Measurements from ENCODE around the gene PRICKLE1. TPM values are rescaled to one million over a fixed set of nuclear protein-coding genes. Genes with fewer than 3 reads are reported as not detected.

PRICKLE1 gene
- total RNA-seq = not detected

- ChIA-PET CTCF (no interaction called here), POLR2A (no interaction called here)
- H3K9me3 Mint-ChIP-seq = no peaks in the 10 kb centered on the region
- H3K4me1 Mint-ChIP-seq (ENCODE audit: low read depth) = peaks cover 13% of the 10 kb centered on the region
- ATAC-seq (peak; percentile 82), DNase-seq (peak; percentile 19)
- H3K27ac Mint-ChIP-seq = no peak within 1 kb of the TSS
- peak within 1 kb of the TSS; percentile 60 for H3K4me3 Mint-ChIP-seq
- H3K27me3 Mint-ChIP-seq = peaks cover 54% of the 10 kb centered on the region
- intact Hi-C loops (cut with micrococcal nuclease) = no loop called here
- H3K36me3 Mint-ChIP-seq (ENCODE audit: low read depth) = no peaks in the 10 kb centered on the region
- TF ChIP-seq, protein P1, sequence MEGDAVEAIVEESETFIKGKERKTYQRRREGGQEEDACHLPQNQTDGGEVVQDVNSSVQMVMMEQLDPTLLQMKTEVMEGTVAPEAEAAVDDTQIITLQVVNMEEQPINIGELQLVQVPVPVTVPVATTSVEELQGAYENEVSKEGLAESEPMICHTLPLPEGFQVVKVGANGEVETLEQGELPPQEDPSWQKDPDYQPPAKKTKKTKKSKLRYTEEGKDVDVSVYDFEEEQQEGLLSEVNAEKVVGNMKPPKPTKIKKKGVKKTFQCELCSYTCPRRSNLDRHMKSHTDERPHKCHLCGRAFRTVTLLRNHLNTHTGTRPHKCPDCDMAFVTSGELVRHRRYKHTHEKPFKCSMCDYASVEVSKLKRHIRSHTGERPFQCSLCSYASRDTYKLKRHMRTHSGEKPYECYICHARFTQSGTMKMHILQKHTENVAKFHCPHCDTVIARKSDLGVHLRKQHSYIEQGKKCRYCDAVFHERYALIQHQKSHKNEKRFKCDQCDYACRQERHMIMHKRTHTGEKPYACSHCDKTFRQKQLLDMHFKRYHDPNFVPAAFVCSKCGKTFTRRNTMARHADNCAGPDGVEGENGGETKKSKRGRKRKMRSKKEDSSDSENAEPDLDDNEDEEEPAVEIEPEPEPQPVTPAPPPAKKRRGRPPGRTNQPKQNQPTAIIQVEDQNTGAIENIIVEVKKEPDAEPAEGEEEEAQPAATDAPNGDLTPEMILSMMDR (IDR thresholded peaks at IDR 0.05) = no peak
Observed at GRCh38 chr12:42589465-42590329, at the start of gene PRICKLE1. TSS of gene PRICKLE1 (minus strand) at chr12:42589746. CDS start at chr12:42472516, 117,230 bp downstream.

- POLR2A ChIA-PET = no interaction called here
- ATAC-seq = no peak
- no peaks in the 10 kb centered on the region for H3K9me3 Mint-ChIP-seq
Observed at GRCh38 chr12:42638697-42639096, 49.2 kb upstream of the PRICKLE1 start.

DNA sequence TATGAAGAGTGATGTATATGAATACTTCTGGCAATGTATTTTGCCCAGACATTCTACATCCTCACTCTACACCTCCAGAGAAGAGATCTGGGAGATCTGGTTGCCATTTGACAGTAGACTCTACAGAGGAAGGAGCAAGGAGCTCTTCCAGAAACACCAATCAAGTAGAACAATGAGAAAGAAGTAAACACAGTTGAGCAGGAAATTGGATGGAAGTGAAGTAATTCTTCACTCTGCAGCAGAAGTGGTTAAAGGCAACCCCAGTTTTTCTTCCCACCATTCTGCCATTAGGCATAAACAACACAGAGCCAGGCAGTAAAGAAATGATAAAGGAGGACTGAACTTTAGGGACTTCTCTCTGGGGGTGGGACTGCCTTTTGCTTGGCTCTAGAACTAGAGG is 48.5 kb upstream of the PRICKLE1 start:
- TF ChIP-seq, protein P1 (IDR thresholded peaks at IDR 0.05) = no peak
- intact Hi-C loops (cut with micrococcal nuclease) = no loop called here
- ATAC-seq = no peak
- no peak overlapping the region for H3K27ac Mint-ChIP-seq
- no peak overlapping the region for H3K4me3 Mint-ChIP-seq
- peaks cover 2% of the 10 kb centered on the region for H3K27me3 Mint-ChIP-seq
- no peak for DNase-seq
- ChIA-PET POLR2A (no interaction called here), CTCF (no interaction called here)
- H3K36me3 Mint-ChIP-seq (ENCODE audit: low read depth) = no peaks in the 10 kb centered on the region
- H3K9me3 Mint-ChIP-seq = no peaks in the 10 kb centered on the region
- no peaks in the 10 kb centered on the region for H3K4me1 Mint-ChIP-seq (ENCODE audit: low read depth)

More at GRCh38 chr12:42638697-42639096, 49.2 kb upstream of the PRICKLE1 start:
- Mint-ChIP-seq H3K36me3 (ENCODE audit: low read depth) (no peaks in the 10 kb centered on the region), H3K27me3 (peaks cover 2% of the 10 kb centered on the region), H3K4me3 (no peak overlapping the region), H3K4me1 (ENCODE audit: low read depth) (no peaks in the 10 kb centered on the region), H3K27ac (no peak overlapping the region)
- TF ChIP-seq, protein P1 (IDR thresholded peaks at IDR 0.05) = no peak
- CTCF ChIA-PET = no interaction called here
- no peak for DNase-seq
- intact Hi-C loops (cut with micrococcal nuclease) = no loop called here

DNA sequence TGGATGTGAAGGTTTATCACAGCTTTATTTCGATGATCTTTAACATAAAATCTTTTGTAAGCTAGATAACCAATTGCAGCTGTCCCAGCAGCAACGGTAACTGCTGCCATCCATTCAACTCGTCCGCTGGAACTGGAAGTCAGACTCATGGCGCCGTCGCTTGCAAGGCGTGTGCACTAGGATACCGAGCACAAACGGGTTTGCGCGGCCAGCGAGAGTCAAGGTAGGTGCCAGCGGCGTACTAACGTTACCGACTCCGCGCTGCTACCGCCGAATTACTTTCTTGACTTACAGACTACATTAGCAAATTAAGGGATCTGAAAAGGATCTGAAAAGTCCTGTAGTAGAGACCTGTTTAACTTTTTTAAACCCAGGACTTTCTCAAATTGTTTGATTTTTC is 47.4 kb upstream of the PRICKLE1 start:
- TF ChIP-seq, protein P1 (IDR thresholded peaks at IDR 0.05) = no peak
- H3K4me1 Mint-ChIP-seq (ENCODE audit: low read depth) = no peaks in the 10 kb centered on the region
- H3K9me3 Mint-ChIP-seq = no peaks in the 10 kb centered on the region
- intact Hi-C loops (cut with micrococcal nuclease) = no loop called here
- H3K27me3 Mint-ChIP-seq = no peaks in the 10 kb centered on the region
- H3K4me3 Mint-ChIP-seq = no peak overlapping the region
- ATAC-seq (no peak), DNase-seq (no peak)
- no peaks in the 10 kb centered on the region for H3K36me3 Mint-ChIP-seq (ENCODE audit: low read depth)
- CTCF ChIA-PET = no interaction called here
- H3K27ac Mint-ChIP-seq = no peak overlapping the region
- POLR2A ChIA-PET = no interaction called here

- H3K36me3 Mint-ChIP-seq (ENCODE audit: low read depth) = no peaks in the 10 kb centered on the region
- intact Hi-C loops (cut with micrococcal nuclease) = no loop called here
Observed at GRCh38 chr12:42633594-42633993, 44.0 kb upstream of the PRICKLE1 start.

More at GRCh38 chr12:42633594-42633993, 44.0 kb upstream of the PRICKLE1 start:
- ChIA-PET CTCF (no interaction called here), POLR2A (no interaction called here)
- no peak overlapping the region for H3K27ac Mint-ChIP-seq
- no peaks in the 10 kb centered on the region for H3K27me3 Mint-ChIP-seq
- no peaks in the 10 kb centered on the region for H3K9me3 Mint-ChIP-seq
- DNase-seq (no peak), ATAC-seq (no peak)
- H3K4me1 Mint-ChIP-seq (ENCODE audit: low read depth) = no peaks in the 10 kb centered on the region
- no peak overlapping the region for H3K4me3 Mint-ChIP-seq
- TF ChIP-seq, protein P1 (IDR thresholded peaks at IDR 0.05) = no peak
